B cell (primary cell): ENCODE data around the gene EYS. TPM values are rescaled to one million over a fixed set of nuclear protein-coding genes. Genes with fewer than 3 reads are reported as not detected.

Source experiments
- ATAC-seq: fragments of 200-7000 bp; cut with Tn5 transposase; one replicate; pipeline ENCODE4 v1.10.0; 2021; ENCODE audit warnings: low read depth, mild to moderate bottlenecking, moderate number of reproducible peaks, moderate library complexity
- CTCF ChIA-PET: fragments of 350-600 bp; sonication (Branson Sonifier 250); formaldehyde crosslinking; loops from one replicate; lab custom pipeline; 2021; ENCODE audit warnings: antibody characterized with exemption, inconsistent platforms; lab: Charles Lee
- POLR2A ChIA-PET: fragments of 350-600 bp; sonication (Branson Sonifier 250); formaldehyde crosslinking; loops from one replicate; lab custom pipeline; 2021; ENCODE audit warnings: antibody characterized with exemption; lab: Charles Lee
- DNase-seq: peaks from one replicate; pipeline ENCODE4 v3.0.0; 2013
- H2AFZ ChIP-seq: 2 replicates; pipeline ENCODE4 v1.6.1; 2012; ENCODE audit warnings: mild to moderate bottlenecking, low read depth, low read length; ENCODE audit not compliant: insufficient read depth, poor library complexity, severe bottlenecking
- H3K27ac ChIP-seq, 2 donors: 1 replicate in 1 of 2; 2 replicates in 1 of 2; pipeline ENCODE4 v1.5.1; 2012 to 2013; ENCODE audit warnings: low read length in 2 of 2, mild to moderate bottlenecking in 2 of 2, moderate library complexity in 1 of 2
- H3K27me3 ChIP-seq, 4 experiments: fragments of 200-600 bp in 1 of 4; sonication (generic) in 1 of 4; replicated peaks in 1 of 4; 1 replicate in 2 of 4; 2 replicates in 2 of 4; pipeline versions ENCODE4 v1.6.1 to v1.7.0; 2013 to 2016; ENCODE audit warnings: low read length in 3 of 4, mild to moderate bottlenecking in 2 of 4, mixed read lengths in 1 of 4, moderate library complexity in 1 of 4; ENCODE audit not compliant: insufficient read depth in 4 of 4, control insufficient read depth in 3 of 4; ENCODE audit errors: control extremely low read depth in 1 of 4
- H3K36me3 ChIP-seq, 2 experiments: replicated peaks in 1 of 2; 1 replicate in 1 of 2; 2 replicates in 1 of 2; pipeline versions ENCODE4 v1.6.1 to v1.7.1; 2013; ENCODE audit warnings: low read length in 1 of 2; ENCODE audit not compliant: insufficient read depth in 2 of 2, control insufficient read depth in 1 of 2; ENCODE audit errors: control extremely low read depth in 1 of 2, extremely low read depth in 1 of 2
- H3K4me1 ChIP-seq, 2 donors: fragments of 200-600 bp in 1 of 2; sonication (generic) in 1 of 2; 1 replicate in 1 of 2; 2 replicates in 1 of 2; pipeline versions ENCODE4 v1.5.1 to v1.6.1; 2013 to 2017; ENCODE audit warnings: low read length in 2 of 2; ENCODE audit not compliant: control insufficient read depth in 2 of 2, insufficient read depth in 2 of 2
- H3K4me2 ChIP-seq: replicated peaks from 2 replicates; pipeline ENCODE3; 2012; ENCODE audit warnings: mild to moderate bottlenecking, low read depth, low read length; ENCODE audit not compliant: poor library complexity, severe bottlenecking
- H3K4me3 ChIP-seq, 5 experiments: fragments of 200-600 bp in 1 of 5; sonication (generic) in 1 of 5; 1 replicate in 3 of 5; 2 replicates in 2 of 5; pipeline versions ENCODE4 v1.5.1 to v1.7.0; 2011 to 2016; ENCODE audit warnings: low read length in 4 of 5, mild to moderate bottlenecking in 4 of 5, low read depth in 2 of 5, control low read depth in 1 of 5, moderate library complexity in 1 of 5; ENCODE audit not compliant: insufficient read depth in 1 of 5; ENCODE audit errors: control extremely low read depth in 1 of 5, extremely low read depth in 1 of 5
- H3K79me2 ChIP-seq: fragments of 200-600 bp; sonication (generic); one replicate; pipeline ENCODE4 v1.6.0; 2016; ENCODE audit warnings: low read length; ENCODE audit not compliant: control insufficient read depth, insufficient read depth
- H3K9ac ChIP-seq: fragments of 200-600 bp; sonication (generic); 2 replicates; pipeline ENCODE4 v1.6.1; 2017; ENCODE audit warnings: mild to moderate bottlenecking, low read length, moderate library complexity
- H3K9me3 ChIP-seq, 3 donors: one replicate each; pipeline versions ENCODE4 v1.6.1 to v1.7.1; 2013; ENCODE audit warnings: low read length in 2 of 3; ENCODE audit not compliant: control insufficient read depth in 2 of 3, insufficient read depth in 1 of 3; ENCODE audit errors: control extremely low read depth in 1 of 3
- H4K20me1 ChIP-seq: 2 replicates; pipeline ENCODE4 v1.6.0; 2012; ENCODE audit warnings: mild to moderate bottlenecking, low read length; ENCODE audit not compliant: insufficient read depth, control insufficient read depth, poor library complexity, severe bottlenecking
- H3K27ac Mint-ChIP-seq: one replicate; pipeline ENCODE4 v1.8.0; 2021; ENCODE audit warnings: mixed read lengths
- H3K27me3 Mint-ChIP-seq: one replicate; pipeline ENCODE4 v1.8.0; 2021; ENCODE audit warnings: mixed read lengths
- H3K4me1 Mint-ChIP-seq: one replicate; pipeline ENCODE4 v1.8.0; 2021; ENCODE audit warnings: mixed read lengths
- H3K4me3 Mint-ChIP-seq: one replicate; pipeline ENCODE4 v1.8.0; 2021; ENCODE audit warnings: mixed read lengths
- H3K9me3 Mint-ChIP-seq: one replicate; pipeline ENCODE4 v1.8.0; 2022; ENCODE audit warnings: mixed read lengths; ENCODE audit not compliant: insufficient read depth
- EZH2 ChIP-seq: IDR thresholded peaks from 2 replicates; pipeline ENCODE4 v1.6.1; 2012; ENCODE audit warnings: borderline replicate concordance, low read depth, mild to moderate bottlenecking, moderate library complexity, low read length; ENCODE audit not compliant: insufficient read depth, poor library complexity, severe bottlenecking
- WGBS: methylation state at CpG from one replicate; pipeline ENCODE4 v1.1.5; 2013; ENCODE audit warnings: missing lambda C conversion rate; ENCODE audit not compliant: insufficient coverage; 5-methylcytosine and 5-hydroxymethylcytosine counted together
- intact Hi-C: fragments of 100-400 bp; cut with micrococcal nuclease; formaldehyde crosslinking; loops from one replicate; pipeline ENCODE4 v1.10.0; 2022
- polyA plus RNA-seq: library from polyadenylated mRNA; depleted of rRNA; stranded (reverse); fragments of >200 nt; gene quantifications from 2 replicates; pipeline ENCODE4 v1.2.3, GENCODE V29; 2012
- total RNA-seq, 2 donors: library from RNA; stranded (reverse); fragments of 120-200 nt in 1 of 2; gene quantifications; 1 replicate in 1 of 2; 2 replicates in 1 of 2; pipeline versions ENCODE4 v1.2.3 to v1.2.4, GENCODE V29; 2013 to 2022
- TF ChIP-seq, protein P1 (sequence below): fragments of 200-600 bp; IDR thresholded peaks from one replicate; pipeline ENCODE4 v1.8.0; 2022; ENCODE audit warnings: antibody characterized with exemption, mild to moderate bottlenecking

EYS gene
- total and polyA plus RNA-seq, 2 donors (not counting 1 experiment from before 2014, with no cell fraction given) = not detected

DNA sequence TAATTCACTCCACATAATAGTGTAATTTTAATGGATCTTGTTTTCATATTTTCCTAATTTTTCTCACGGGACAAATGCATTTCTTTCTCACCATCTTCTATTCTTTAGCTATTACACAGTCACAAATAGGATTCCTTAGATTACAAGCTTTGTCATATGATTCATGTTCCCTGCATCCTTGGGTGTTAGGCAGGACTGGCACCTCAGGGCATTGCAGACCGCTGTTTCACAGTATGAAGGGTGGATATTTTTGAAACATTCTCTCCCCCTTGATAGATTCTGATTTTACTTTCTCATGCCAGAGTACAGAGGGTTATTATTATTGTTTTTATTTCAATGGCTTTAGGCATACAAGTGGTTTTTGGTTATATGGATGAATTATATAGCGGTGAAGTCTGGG lies 1469.0 kb downstream of the EYS start:
- ATAC-seq = no peak
- no peaks in the 10 kb centered on the region for H3K27me3 ChIP-seq
- H3K4me1 ChIP-seq = no peaks in the 10 kb centered on the region
- no peaks in the 10 kb centered on the region for H3K79me2 ChIP-seq
- H3K27me3 Mint-ChIP-seq = no peaks in the 10 kb centered on the region
- no peak overlapping the region for H3K27ac Mint-ChIP-seq
- ChIA-PET POLR2A (no interaction called here), CTCF (no interaction called here)
- no peak overlapping the region for H3K9ac ChIP-seq
- H3K36me3 ChIP-seq = no peaks in the 10 kb centered on the region
- intact Hi-C loops = no loop called here
- no peak overlapping the region for H3K4me3 Mint-ChIP-seq
- no peaks in the 10 kb centered on the region for H3K4me1 Mint-ChIP-seq
- no peak overlapping the region for H3K4me2 ChIP-seq
- H3K4me3 ChIP-seq = no peak overlapping the region
- no peaks in the 10 kb centered on the region for H3K9me3 ChIP-seq
- TF ChIP-seq, protein P1, sequence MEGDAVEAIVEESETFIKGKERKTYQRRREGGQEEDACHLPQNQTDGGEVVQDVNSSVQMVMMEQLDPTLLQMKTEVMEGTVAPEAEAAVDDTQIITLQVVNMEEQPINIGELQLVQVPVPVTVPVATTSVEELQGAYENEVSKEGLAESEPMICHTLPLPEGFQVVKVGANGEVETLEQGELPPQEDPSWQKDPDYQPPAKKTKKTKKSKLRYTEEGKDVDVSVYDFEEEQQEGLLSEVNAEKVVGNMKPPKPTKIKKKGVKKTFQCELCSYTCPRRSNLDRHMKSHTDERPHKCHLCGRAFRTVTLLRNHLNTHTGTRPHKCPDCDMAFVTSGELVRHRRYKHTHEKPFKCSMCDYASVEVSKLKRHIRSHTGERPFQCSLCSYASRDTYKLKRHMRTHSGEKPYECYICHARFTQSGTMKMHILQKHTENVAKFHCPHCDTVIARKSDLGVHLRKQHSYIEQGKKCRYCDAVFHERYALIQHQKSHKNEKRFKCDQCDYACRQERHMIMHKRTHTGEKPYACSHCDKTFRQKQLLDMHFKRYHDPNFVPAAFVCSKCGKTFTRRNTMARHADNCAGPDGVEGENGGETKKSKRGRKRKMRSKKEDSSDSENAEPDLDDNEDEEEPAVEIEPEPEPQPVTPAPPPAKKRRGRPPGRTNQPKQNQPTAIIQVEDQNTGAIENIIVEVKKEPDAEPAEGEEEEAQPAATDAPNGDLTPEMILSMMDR = no peak
- TF ChIP-seq EZH2 = no peak
- no CpG with 5 or more reads among the region's 3 CpGs for WGBS
- no peaks in the 10 kb centered on the region for H4K20me1 ChIP-seq
- no peak overlapping the region for H2AFZ ChIP-seq
- H3K27ac ChIP-seq = no peak overlapping the region
- peaks cover 6% of the 10 kb centered on the region for H3K9me3 Mint-ChIP-seq
- DNase-seq = no peak

GRCh38 chr6:64233746-64234145 lies 1473.3 kb downstream of the EYS start:
- H3K9ac ChIP-seq = no peak overlapping the region

More at GRCh38 chr6:64233746-64234145, 1473.3 kb downstream of the EYS start:
- Mint-ChIP-seq H3K27me3 (no peaks in the 10 kb centered on the region), H3K9me3 (no peaks in the 10 kb centered on the region), H3K27ac (no peak overlapping the region), H3K4me1 (no peaks in the 10 kb centered on the region), H3K4me3 (no peak overlapping the region)
- ChIA-PET CTCF (no interaction called here), POLR2A (no interaction called here)
- TF ChIP-seq, protein P1 = no peak
- TF ChIP-seq EZH2 = no peak
- no peaks in the 10 kb centered on the region for H3K9me3 ChIP-seq
- no peaks in the 10 kb centered on the region for H4K20me1 ChIP-seq
- H3K4me2 ChIP-seq = no peak overlapping the region
- H2AFZ ChIP-seq = no peak overlapping the region
- intact Hi-C loops = no loop called here
- no peaks in the 10 kb centered on the region for H3K79me2 ChIP-seq
- H3K27me3 ChIP-seq = no peaks in the 10 kb centered on the region
- no peaks in the 10 kb centered on the region for H3K4me1 ChIP-seq
- DNase-seq (no peak), ATAC-seq (no peak)
- no peak overlapping the region for H3K27ac ChIP-seq
- no peaks in the 10 kb centered on the region for H3K36me3 ChIP-seq
- 63% methylated on average over 1 of the region's 3 CpGs for WGBS
- H3K4me3 ChIP-seq = no peak overlapping the region
